MG63 (cell line): Measurements from ENCODE around the gene POLR3K. TPM values are rescaled to one million over a fixed set of nuclear protein-coding genes. Genes with fewer than 3 reads are reported as not detected.

Experiments used
- DNase-seq: peaks from one replicate; pipeline ENCODE4 v3.0.0-alpha.2; 2020
- H3K27me3 ChIP-seq: fragments of 250-450 bp; sonication (Bioruptor Pico); 2 replicates; pipeline ENCODE4 v1.5.1; 2020; ENCODE audit warnings: mild to moderate bottlenecking, moderate library complexity
- H3K36me3 ChIP-seq: fragments of 250-450 bp; sonication (Bioruptor Pico); 2 replicates; pipeline ENCODE4 v1.5.1; 2020; ENCODE audit warnings: mild to moderate bottlenecking, moderate library complexity
- H3K4me3 ChIP-seq: fragments of 250-450 bp; sonication (Bioruptor Pico); 2 replicates; pipeline ENCODE4 v1.5.1; 2020; ENCODE audit warnings: mild to moderate bottlenecking, moderate library complexity
- H3K9me3 ChIP-seq: fragments of 250-450 bp; sonication (Bioruptor Pico); 2 replicates; pipeline ENCODE4 v1.5.1; 2020; ENCODE audit warnings: mild to moderate bottlenecking, moderate library complexity
- total RNA-seq: library from RNA; depleted of rRNA; stranded (reverse); fragments of >200 nt; shearing (Covaris generic); gene quantifications from 2 replicates; pipeline ENCODE4 v1.2.3, GENCODE V29; 2014; ENCODE audit warnings: low replicate concordance

Gene POLR3K
- total RNA-seq, 1 experiment from 2014 or later = 25.5 TPM

DNA sequence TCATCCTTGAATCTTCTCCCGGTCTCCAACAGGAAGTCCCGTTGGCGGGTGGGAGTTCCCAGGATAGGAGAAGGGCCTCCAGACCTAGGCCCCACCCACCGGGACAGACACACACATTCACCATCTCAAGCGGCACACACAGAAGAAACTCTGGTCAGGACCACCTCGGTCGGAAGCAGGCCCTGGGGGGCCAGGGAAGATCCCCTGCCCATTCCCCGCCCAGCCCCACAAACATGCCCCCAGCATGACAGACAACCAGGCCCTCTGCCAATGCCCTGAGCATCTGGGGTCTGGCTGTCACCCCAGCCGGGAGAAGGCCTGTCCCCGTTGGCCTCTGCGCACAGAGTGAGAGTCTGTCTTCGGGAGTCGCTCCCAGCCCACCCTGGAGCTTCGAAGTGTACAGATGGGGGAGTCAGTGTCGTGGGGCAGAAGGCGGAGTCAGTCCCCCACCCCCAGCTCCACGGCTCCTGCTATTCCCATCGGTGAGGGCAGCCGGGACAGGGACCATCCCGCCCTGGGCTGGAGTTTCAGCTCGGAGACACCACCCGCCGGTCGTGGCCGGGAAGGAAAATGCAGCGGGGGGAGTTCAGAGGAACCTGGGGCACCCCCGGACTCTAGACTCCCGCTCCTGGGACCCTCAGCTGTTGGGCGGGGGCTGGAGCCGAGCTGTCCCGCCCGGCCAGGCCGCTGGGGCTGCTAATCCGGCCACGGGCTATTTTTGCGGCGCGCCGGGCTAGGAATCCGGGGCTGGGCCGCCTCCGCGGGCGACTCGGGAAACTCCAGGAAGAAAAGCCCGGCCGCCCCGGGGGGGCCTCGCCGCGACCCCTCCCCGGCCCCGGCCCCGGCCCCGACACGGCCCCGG lies 18.4 kb upstream of the POLR3K start:
- peak overlapping the region; percentile 87 for H3K4me3 ChIP-seq
- H3K27me3 ChIP-seq = no peaks in the 10 kb centered on the region
- no peaks in the 10 kb centered on the region for H3K36me3 ChIP-seq
- peak; percentile 88 for DNase-seq
- H3K9me3 ChIP-seq = no peaks in the 10 kb centered on the region

DNA sequence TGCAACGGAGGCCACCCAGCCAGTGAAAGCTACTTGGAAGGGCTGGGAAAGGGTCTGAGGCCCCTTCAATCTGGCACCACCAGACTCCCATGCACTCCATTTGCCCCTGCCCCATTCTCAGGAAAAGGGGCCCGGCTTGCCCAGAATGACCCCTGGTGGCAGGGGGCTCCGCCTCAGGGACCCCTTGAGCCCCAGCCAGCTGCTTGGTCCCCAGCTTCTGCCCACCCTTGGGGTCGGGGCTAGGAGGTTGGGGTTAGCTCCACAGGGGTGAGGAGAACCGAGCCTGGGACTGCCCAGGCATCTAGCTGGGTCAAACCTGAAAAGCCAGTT lies 17.8 kb upstream of the POLR3K start:
- H3K9me3 ChIP-seq = no peaks in the 10 kb centered on the region
- peak overlapping the region; percentile 87 for H3K4me3 ChIP-seq
- H3K27me3 ChIP-seq = no peaks in the 10 kb centered on the region
- DNase-seq = no peak
- no peaks in the 10 kb centered on the region for H3K36me3 ChIP-seq

DNA sequence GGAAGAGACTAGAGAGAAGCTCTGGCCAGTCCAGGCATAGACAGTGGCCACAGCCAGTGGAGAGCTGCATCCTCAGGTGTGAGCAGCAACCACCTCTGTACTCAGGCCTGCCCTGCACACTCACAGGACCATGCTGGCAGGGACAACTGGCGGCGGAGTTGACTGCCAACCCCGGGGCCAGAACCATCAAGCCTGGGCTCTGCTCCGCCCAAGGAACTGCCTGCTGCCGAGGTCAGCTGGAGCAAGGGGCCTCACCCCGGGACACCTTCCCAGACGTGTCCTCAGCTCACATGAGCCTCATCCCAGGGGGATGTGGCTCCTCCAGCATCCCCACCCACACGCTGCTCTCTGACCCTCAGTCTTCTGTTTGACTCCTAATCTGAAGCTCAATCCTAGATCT lies 15.8 kb upstream of the POLR3K start:
- H3K9me3 ChIP-seq = no peaks in the 10 kb centered on the region
- no peak overlapping the region for H3K4me3 ChIP-seq
- no peaks in the 10 kb centered on the region for H3K27me3 ChIP-seq
- no peak for DNase-seq
- H3K36me3 ChIP-seq = peaks cover 5% of the 10 kb centered on the region

DNA sequence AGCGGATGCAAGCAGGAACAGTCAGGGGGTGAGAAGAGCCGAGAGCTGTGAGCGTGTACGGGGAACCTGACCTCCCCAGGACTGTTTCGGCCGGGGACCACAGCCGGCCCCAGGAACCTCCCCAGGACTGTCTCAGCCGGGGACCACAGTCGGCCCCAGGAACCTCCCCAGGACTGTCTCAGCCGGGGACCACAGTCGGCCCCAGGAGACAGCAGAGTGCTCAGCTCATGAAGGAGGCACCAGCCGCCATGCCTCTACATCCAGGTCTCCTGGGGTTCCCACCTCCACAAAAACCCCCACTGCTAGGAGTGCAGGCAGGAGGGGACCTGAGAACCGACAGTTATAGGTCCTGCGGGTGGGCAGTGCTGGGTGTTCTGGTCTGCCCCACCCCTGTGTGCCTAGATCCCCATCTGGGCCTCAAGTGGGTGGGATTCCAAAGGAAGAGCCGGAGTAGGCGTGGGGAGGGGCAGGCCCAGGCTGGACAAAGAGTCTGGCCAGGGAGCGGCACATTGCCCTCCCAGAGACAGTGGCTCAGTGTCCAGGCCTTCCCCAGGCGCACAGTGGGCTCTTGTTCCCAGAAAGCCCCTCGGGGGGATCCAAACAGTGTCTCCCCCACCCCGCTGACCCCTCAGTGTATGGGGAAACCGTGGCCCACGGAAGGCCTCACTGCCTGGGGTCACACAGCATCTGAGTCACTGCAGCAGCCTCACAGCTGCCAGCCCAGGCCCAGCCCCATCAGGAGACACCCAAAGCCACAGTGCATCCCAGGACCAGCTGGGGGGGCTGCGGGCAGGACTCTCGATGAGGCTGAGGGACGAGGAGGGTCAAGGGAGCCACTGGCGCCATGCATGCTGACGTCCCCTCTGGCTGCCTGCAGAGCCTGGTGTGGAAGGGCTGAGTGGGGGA lies 14.7 kb upstream of the POLR3K start:
- no peak for DNase-seq
- H3K27me3 ChIP-seq = no peaks in the 10 kb centered on the region
- no peaks in the 10 kb centered on the region for H3K9me3 ChIP-seq
- no peak overlapping the region for H3K4me3 ChIP-seq
- peaks cover 16% of the 10 kb centered on the region for H3K36me3 ChIP-seq

DNA sequence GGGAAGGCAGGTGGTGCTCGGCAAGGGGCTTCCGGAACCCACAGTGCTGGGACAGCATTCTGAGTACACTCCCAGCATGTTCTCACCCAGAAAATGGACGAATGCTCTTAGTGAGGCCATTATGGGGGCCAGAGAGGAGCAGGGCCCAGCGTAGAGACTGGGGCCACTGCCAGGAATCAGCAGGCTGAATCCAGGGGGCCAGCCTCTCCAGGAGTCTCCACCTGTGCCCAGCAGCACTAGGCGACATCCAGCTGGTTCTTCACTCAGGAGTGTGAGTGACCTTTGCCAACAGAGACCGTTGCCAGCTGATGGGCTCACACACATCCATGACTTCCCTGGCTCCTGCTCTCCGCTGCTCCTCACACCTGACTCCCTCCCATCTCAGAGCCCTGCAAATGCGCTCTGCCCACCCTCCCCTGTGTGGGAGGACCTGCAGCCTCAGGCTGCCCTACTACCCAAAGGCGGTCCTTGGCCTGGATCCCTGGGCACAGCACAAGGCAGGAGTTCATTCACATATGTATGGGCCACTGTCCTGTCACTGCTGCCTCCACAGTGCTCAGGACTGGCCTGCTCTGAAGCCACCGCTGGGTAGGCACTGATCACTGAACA lies 13.9 kb upstream of the POLR3K start:
- Histone ChIP-seq H3K27me3 (no peaks in the 10 kb centered on the region), H3K4me3 (no peak overlapping the region), H3K36me3 (peaks cover 19% of the 10 kb centered on the region), H3K9me3 (no peaks in the 10 kb centered on the region)
- DNase-seq = no peak

DNA sequence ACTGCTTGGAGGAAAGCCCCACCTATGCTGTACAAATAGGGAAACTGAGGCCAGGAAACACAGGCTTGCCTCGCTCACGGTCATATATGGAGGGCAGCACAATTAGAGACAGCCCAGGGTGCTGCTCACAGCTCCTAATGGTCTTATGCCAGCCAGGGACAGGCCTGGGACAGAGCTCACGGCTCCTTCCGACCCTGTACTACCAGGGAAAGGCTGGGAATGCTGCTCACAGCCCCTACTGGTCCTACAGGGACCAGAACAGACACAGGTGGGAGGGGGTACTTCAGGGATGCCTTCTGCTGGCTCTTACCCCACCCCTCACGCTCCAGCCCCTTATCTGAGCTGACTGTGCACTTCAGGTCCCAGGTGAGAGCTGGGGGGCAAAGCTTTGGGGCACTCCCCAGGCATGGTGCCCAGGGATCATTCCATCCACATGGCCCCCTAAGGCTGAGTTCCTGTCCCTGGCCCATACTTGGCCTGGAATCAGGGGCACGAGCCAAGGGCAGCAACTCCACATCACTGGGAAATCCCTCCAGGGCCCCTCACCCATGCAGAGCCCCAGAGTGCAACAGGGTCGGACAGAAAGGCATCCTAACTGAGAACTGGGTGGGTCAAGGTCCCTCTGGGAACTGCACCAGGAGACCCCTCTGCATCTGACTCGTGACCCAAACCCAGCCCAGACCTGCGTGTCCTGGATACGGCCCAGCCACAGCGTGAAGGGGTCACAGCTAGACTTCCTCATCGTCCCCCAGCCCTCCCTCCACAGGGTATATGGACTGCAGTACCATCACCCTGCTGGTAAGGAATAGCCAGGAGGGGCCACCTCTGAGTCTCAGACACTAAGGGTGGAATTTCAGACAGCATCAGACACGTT lies 13.1 kb upstream of the POLR3K start:
- no peak for DNase-seq
- Histone ChIP-seq H3K27me3 (no peaks in the 10 kb centered on the region), H3K4me3 (no peak overlapping the region), H3K9me3 (no peaks in the 10 kb centered on the region), H3K36me3 (peaks cover 19% of the 10 kb centered on the region)

DNA sequence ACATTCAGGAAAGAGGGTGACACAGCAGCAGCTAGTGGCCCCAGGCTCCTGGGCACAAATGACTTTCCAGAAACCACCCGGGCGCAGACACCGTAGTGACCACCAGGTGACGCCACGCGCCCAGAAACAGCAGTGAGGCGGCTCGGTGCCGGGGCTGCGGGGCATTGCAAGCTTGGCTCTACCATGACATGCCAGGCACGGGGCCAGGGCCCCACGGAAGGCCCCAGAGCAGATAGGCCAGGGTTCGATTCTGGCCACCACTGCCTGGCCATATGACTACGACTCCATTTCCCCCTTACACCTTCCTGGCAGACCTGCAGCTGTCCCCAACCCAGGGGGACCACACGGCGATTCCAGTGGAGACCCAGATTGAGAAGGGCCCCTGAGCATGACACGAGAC lies 12.3 kb upstream of the POLR3K start:
- Histone ChIP-seq H3K27me3 (no peaks in the 10 kb centered on the region), H3K4me3 (no peak overlapping the region), H3K9me3 (no peaks in the 10 kb centered on the region), H3K36me3 (peaks cover 22% of the 10 kb centered on the region)
- peak; percentile 76 for DNase-seq

DNA sequence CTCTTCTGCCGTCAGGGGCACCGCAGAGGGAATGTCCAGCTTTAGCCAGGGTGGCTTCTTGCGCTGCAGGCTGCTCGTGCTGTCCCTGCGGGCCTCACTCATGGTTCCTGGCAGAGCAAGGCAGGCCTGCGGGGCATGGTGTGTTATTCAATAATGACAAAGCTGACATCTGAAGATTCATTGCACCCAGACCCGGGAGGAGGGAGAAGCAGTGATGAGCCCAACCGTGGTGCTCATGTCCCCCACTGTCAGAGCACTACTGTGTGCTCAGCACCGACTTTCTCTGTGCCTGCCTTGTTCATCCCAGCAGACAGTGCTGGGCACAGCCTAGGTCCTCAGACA lies 11.5 kb upstream of the POLR3K start:
- DNase-seq = no peak
- H3K36me3 ChIP-seq = peaks cover 28% of the 10 kb centered on the region

DNA sequence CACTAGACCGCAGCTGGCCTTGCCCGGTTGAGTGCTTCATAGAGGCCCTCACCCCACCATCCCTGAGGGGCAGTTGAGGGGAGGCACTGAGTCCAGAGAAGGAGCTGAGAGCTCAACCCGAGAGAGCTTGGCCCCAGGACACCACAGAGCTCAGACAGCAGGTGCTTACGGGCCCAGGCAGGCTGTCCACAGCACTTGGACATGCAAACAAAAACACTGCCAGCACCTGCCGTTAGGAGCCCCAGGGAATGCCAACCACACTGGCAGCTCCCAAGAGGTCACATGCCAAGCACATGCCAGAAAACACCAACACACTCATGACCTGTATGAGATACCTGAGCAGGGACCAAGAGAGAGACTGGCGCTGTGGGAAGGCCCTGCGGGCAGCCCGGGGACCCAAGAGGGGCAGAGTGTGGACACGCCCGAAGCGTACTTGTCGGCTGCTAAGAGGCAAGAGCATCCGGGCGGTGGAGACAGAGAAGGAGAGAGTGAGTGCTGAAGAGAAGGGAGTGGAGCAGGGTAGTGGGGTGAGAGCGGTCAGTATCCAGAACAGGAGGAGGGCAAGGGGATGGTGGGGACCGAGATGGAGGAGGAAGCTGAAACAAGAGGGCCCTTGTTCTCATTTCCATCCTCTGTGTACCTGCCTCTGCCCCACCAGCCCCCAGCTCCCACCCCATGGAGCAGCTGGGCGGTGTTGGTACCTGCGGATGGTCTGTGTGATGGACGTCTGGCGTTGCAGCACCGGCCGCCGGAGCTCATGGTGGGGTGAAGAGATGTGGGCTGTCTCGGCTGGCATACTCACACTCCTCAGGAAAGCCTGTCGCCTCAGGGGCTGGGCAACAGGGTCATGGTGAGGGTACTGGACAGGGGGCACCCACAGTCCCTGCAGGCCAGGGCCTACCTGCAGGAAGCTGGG lies 10.8 kb upstream of the POLR3K start:
- Histone ChIP-seq H3K4me3 (no peak overlapping the region), H3K36me3 (peaks cover 31% of the 10 kb centered on the region), H3K27me3 (no peaks in the 10 kb centered on the region), H3K9me3 (no peaks in the 10 kb centered on the region)
- no peak for DNase-seq

More for the DNA sequence above, 11.5 kb upstream of the POLR3K start:
- H3K27me3 ChIP-seq = no peaks in the 10 kb centered on the region
- no peak overlapping the region for H3K4me3 ChIP-seq
- H3K9me3 ChIP-seq = no peaks in the 10 kb centered on the region

DNA sequence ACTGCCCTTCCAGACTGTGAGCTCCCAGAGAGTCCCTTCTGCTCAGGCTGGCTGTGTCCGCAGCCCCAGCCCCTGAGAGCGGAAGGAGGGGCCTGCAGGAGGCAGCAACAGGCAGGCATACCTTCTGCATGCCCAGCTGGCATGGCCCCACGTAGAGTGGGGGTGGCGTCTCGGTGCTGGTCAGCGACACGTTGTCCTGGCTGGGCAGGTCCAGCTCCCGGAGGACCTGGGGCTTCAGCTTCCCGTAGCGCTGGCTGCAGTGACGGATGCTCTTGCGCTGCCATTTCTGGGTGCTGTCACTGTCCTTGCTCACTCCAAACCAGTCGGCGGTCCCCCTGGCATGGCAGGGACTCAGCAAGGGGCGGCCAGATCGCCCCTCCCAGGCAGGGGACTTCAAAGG lies 10.1 kb upstream of the POLR3K start:
- no peak overlapping the region for H3K4me3 ChIP-seq
- no peak for DNase-seq
- H3K27me3 ChIP-seq = no peaks in the 10 kb centered on the region
- H3K36me3 ChIP-seq = peaks cover 39% of the 10 kb centered on the region
- H3K9me3 ChIP-seq = no peaks in the 10 kb centered on the region

DNA sequence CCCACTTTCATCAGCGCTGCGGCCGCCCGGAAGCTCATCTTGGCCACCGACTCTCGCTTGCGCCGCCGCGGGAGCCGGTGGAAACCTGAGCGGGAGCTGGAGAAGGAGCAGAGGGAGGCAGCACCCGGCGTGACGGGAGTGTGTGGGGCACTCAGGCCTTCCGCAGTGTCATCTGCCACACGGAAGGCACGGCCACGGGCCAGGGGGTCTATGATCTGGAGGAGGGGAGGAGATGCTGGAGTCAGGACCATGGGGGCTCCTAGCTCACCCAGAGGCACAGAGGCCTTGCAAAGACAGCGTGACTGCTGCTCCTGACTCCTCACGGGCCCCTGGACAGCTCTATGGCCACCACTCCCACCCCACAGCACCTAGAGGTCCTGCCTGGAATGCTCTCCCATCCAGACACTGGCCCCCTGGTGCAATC lies 9.6 kb upstream of the POLR3K start:
- H3K9me3 ChIP-seq = no peaks in the 10 kb centered on the region
- no peak for DNase-seq
- peaks cover 41% of the 10 kb centered on the region for H3K36me3 ChIP-seq
- H3K27me3 ChIP-seq = no peaks in the 10 kb centered on the region
- H3K4me3 ChIP-seq = no peak overlapping the region

DNA sequence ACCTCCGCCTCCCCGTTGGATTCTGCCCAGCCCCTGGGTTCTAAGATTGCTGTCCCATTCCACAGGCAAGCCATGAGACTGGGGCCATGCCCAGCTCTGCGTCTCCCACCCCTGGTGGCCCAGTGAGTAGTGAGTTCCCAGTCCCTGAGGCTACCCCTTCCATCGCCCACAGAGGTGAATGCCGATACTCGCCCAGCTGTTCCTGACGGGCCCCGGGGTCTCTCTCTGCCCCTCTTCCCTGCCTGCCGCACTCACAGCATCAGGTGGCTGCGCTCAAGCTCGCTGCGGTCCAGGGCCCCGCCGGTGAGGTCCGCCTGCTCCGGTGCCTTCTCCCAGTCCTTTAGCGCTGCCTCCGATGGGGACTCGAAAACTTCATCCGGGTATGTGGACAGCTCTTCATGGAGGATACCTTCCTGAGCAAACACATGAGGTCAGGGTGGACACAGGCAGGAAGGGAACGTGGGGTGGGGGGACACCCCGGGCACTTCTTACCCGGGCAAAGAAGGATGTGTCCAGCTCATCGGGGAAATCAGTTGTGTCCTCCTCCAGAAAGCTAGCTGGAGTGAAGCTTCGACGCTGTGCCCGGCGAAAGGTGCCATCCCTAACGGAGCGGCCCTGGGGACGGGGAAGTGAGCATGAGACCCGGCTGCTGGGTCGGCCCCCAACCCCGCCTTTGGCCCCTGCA lies 9.0 kb upstream of the POLR3K start:
- no peak for DNase-seq
- no peaks in the 10 kb centered on the region for H3K9me3 ChIP-seq
- H3K4me3 ChIP-seq = no peak overlapping the region
- peaks cover 47% of the 10 kb centered on the region for H3K36me3 ChIP-seq
- no peaks in the 10 kb centered on the region for H3K27me3 ChIP-seq

DNA sequence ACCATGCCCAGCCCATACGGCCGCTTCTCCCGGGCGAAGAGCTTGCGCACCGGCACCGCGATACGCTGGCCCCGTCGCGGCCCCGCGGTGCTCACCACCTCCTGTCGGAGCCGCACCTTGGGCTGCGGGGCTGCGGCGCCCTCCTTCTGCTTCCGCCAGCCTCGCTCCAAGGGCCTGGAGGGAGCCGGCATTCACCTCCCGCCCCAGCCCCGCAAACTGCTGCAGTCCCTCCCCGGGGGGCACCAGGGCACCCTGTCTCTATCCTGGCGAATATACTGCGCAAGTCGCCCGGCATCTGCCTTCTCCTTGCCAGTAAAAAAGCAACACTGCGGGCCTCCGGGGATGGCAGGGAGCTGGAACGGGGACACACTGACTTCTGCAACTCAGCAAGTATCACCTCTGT lies 8.5 kb upstream of the POLR3K start:
- H3K9me3 ChIP-seq = no peaks in the 10 kb centered on the region
- H3K4me3 ChIP-seq = no peak overlapping the region
- no peaks in the 10 kb centered on the region for H3K27me3 ChIP-seq
- H3K36me3 ChIP-seq = peaks cover 51% of the 10 kb centered on the region
- DNase-seq = no peak

DNA sequence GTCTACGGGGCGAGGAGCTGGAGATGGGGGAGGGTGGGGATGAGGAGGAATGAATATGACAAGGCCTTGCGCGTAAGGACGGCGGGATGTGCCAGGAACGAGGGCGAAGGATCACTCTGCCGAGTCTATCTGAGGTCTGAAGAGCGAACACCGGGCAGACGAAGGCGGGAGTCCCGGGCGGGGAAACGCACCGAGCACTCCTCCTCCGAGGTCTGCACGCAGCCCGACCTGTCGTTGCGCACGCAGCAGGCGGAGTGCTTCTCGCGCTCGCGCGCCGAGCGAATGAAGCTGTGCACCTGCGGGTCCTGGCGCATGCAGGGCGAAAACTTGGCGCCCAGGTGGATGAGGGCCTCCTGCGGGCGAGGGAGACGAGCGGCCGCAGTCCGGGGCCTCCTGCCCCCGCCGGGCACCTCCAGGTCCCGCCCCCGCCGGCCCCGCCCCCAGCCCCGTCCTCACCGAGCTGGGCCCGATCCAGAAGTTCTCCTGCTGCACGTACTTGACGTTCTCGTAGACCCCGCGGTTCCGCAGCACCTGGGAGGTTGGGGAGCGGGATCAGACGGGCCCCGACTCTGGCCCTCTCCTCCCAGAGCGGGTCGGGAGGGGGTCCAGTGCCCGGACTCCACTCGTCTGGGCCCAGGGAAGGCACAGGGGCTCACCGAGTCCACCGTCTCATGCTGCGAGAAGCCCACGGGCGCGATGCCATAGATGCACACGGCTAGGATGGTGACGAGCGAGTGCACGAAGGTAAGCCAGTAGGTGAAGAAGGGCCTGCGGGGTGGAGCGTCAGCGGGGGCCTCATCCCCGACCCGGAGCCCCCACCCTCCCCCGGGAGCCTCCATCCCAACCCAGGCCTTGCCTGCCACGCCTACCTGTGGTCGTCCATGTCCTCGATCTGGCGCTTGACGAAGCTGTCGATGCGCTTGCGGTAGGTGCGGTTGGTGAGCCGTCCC lies 7.8 kb upstream of the POLR3K start:
- peaks cover 57% of the 10 kb centered on the region for H3K36me3 ChIP-seq

More for the DNA sequence above, 7.8 kb upstream of the POLR3K start:
- Histone ChIP-seq H3K9me3 (no peaks in the 10 kb centered on the region), H3K27me3 (no peaks in the 10 kb centered on the region), H3K4me3 (no peak overlapping the region)
- no peak for DNase-seq
